HG03575 (cell line): ENCODE results near the gene IRF6.

ENCODE experiments used
- ATAC-seq: cut with Tn5 transposase; IDR thresholded peaks from one replicate; pipeline ENCODE4 v1.9.1; 2021; ENCODE audit not compliant: unreplicated experiment, insufficient number of reproducible peaks, low FRiP score; ENCODE audit errors: extremely low read depth

Gene IRF6

DNA sequence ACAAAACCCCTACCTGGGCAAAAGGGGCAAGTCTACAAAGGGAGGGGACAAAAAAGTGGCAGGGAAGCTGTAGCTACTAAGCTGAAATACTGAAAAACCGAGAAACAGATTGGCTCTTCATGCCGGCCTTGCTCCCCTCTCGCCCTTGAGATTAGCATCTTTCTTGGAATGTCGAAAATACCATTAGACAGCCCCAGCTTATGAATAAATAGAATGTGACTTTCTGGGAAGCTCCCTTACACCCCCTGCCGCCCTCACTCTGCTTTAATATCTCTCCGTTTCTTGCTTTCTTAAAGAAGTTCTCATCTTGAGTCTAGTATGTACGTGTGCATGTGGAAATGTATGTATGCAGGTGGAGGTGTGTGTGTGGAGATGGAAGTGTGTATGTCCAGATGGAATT, 36.0 kb downstream of the IRF6 start:
- ATAC-seq = no peak

- ATAC-seq = peak; percentile 67
Observed at GRCh38 chr1:209769171-209769904, 36.6 kb downstream of the IRF6 start.

- peak; percentile 79 for ATAC-seq
Observed at GRCh38 chr1:209768354-209768774, 37.6 kb downstream of the IRF6 start.

DNA sequence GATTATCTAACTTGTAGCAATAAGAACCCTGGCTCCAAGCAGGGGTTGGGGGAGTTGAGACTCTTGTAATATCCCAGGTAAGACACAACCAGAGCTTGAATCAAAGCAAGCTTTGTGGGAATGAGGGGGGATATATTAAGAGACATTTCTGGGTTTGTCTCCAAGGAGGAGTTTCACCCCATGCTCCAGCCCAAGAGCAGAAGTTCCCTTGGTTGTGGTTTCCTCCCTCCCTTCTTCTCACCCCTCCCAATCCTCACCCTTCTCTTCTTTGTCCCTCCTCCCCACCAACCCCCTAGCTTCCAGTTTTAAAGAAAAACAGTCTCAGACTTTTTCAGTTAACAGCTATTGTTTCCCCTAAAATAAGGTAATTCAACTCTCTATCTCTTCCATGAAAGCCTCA, 38.2 kb downstream of the IRF6 start:
- no peak for ATAC-seq

DNA sequence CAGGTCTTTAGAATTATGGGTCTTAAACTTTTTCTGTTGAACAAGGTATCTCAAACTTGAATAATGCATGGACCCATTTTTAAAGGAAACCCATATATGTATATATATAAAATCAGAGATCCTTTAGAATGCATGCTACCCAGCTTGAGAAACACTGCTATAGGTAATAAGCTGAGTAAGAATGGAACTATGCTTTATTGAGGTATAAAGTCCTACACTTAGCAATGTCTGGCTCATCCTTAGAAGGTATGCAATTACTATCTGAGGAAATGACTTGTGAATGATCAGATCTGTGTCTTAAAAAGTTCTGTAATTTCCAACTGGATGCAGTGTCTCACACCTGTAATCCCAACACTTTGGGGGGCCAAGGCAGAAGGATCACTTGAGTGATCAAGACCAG, 38.8 kb downstream of the IRF6 start:
- no peak for ATAC-seq

GRCh38 chr1:209766051-209766450, 39.9 kb downstream of the IRF6 start:
- ATAC-seq = no peak

GRCh38 chr1:209761011-209761635, 44.8 kb downstream of the IRF6 start:
- ATAC-seq = no peak

GRCh38 chr1:209759829-209760359, 46.0 kb downstream of the IRF6 start:
- ATAC-seq = no peak

GRCh38 chr1:209758400-209758799, 47.5 kb downstream of the IRF6 start:
- ATAC-seq = no peak

DNA sequence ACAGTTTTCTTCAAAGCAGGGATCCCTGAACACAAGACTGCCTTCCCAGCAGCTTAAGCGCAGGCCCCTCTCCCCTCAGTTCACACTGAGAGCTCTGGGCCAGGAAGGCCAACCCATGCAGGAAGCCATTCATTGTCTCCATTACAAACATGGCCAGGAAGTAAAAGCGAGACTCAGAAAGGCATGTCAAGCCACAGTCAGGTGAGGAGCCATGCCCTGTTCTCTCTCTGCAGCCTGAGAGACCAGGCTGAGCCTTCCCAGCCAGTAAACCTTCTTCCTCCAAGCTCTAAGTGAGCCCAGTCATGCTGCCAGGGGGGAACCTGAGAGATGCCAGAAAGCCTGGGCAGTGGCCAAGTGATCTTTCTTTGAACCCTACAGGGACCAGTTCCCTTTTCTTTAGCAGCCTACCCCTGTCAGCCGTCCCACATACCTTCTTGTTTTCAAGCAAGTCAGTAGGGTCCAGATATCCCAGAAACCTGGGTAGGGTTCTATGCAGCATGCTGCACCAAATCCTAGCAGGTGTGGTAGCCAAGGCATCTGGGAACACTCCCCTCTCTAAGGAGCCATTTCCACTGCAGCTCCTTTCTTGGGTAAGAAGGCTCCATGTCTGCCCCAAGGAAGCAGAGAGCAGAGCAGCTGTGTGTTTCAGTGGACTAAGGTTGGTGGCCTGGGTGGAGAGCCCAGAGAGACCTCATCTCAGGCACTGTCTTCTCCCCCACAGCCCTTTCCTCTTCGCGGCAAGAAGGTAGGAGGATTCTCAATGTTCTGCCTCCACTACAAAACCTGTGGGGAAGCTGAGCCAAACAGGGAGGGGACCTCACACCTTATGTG, 49.1 kb downstream of the IRF6 start:
- ATAC-seq = no peak

DNA sequence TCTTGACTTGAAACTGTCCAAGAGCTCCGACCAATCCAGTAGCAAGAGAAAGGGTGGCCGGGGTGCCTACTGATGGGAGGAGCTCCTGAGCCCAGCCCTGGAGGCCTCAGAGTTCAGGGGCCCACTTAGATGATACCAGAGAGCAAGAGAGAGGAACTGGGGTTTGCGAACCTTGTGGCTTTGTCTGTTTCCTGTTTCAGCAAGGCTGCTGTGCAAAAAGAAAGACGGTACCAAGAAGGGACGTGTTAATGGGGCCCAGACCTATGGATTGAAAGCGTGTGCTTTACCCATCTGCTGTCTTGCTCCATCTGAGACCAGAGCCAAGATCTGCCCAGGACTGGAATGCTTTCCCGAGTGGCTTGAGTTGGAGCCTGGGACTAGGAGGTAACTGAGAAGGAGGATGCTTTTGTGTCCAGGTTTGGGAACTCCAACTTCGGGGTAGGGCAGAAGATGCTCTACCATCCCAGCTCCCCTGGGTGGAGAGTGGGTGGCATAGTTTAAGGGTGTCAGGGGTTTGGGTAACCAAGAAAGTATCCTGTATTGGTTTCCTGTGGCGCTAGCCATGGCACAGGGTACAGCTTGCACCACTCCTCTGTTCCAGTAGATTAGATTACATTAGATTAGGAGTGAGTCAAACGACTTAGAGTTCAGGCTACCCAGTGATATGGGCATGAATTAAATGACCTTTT, 49.9 kb downstream of the IRF6 start, which contains the start of gene TRAF3IP3:
TRAF3IP3 (plus strand) TSS at position 128 of the 689 bp plus-strand sequence. CDS start 3,987 bp downstream, outside the sequence.
- peak; percentile 48 for ATAC-seq

- ATAC-seq = no peak
Observed at GRCh38 chr1:209755256-209755655, 50.7 kb downstream of the IRF6 start.

DNA sequence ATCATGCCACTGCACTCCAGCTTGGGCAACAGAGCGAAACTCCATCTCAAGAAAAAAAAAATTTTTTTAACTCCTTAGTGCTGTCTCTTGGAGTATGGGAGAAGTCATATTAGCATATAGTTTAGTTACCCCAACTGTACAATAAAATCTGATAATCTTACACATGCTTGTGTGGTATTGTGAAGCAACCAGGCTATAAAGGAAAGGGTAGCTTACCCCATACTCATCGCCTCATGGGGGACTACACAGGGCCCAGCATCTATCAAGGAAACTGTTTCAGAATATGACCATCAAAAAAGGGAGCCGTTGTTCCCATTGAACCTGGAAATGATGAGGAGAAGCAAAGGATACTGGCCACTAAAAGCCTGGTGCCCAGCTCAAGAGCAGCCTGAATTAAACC, 53.1 kb downstream of the IRF6 start:
- ATAC-seq = no peak

DNA sequence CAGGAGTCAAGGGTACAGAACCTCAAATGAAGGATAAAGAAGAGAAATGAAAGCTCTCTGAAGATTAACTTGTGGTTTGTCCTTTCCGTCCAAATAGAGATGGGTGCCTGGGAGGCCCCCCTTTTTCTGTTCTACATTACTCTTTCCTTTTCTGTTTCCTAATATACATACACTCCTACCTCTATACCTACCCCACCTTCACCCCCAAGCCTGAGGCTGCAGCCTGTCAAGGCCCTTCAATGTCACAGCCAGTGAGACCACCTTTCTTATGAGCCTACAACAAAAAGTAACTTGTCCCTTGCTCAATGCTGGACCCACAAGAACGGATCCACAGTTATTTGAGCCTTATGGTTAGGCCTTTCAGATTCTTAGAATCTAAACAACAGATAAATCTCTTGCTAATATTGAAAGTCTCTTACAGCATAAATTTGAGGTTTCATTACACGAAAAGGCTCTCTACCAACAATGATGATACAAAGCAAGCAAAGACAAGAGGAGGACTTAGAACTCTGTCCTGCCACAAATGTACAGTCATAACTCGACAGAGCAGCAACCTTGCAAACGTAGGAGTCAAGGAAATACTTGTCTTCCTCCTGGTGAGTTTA, 54.2 kb downstream of the IRF6 start:
- ATAC-seq = peak; percentile 39

- ATAC-seq = no peak
Observed at GRCh38 chr1:209749670-209750323, 56.1 kb downstream of the IRF6 start.

DNA sequence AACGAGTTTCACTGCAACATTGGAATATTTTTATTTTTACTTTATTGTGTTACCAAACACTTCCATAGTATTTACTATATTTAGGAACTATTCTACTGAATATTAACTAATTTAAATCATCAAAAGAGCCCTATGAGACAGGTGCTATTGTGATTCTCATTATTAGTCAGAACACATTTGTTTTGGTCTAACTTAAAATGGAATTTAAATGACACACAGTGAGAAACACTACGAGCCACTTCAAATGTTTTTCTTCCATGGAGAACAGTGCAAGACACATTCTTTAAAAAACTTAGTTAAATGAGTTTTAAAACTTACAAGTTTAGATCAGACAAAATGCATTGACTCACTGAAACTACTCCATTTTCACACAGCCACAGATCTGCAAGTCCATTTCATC, 56.7 kb downstream of the IRF6 start:
- ATAC-seq = no peak

DNA sequence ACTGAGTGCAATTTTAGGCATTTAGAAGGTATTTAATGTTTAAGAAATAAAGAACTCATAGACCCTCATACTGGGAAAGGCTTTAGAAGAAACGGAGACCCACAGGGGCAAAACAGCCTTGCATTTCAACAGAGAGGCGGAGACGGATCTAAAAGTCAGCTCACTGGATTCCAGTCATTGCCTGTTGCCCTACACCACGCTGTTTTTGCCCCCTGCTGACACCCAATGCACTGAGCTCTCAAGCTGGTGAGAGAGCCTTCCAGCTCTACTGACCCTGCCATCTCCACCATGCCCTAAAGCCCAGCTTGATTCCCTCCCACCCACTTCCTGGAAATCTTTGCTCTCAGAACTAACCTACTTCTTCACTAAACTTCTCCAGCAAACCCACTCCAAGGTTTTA, 57.3 kb downstream of the IRF6 start:
- no peak for ATAC-seq

GRCh38 chr1:209747580-209748262, 58.2 kb downstream of the IRF6 start:
- peak; percentile 43 for ATAC-seq
